HL-60/S4 treated with retinoic acid at 250 ng/mL for 4 days and 3 days (cell line): Measurements from ENCODE around the gene CELF4.

Experiments used
- in situ Hi-C: fragments of 300-500 bp; cut with MboI; formaldehyde crosslinking; loops from 2 replicates; pipeline ENCODE4 v1.7.0; 2022; ENCODE audit warnings: low sequenced_read_pairs

The CELF4 gene

DNA sequence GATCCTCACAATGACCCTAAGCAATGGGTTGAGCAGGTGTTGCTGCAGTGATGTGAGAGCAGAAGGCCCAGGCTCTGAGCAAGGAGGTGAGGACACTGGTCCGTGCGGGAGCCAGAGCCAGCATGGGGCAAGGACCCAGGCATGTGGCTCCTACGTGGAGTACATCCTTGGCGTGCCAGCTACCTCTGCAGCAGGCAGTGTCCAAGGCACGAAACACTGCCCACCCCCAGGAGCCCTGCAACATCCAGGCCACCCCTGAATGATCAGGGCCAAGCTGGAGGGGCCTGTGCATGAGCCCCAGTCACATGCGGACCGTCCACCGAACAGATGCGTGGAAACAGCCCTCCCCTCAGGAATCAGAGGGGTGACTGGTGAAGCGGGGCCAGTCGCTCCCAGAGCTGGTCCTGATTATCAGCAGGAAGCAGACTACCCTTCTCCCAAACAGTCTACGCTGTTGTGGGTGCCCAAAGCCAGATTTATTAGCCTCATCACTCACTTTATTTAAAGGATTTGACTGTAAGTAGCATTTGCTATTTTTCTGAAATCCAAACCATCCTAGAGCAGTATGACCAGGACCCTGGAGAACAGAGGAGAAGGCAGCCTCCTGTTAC lies 16.8 kb downstream of the CELF4 start:
- in situ Hi-C loops, result no loop called here

GRCh38 chr18:37547196-37547827 lies 18.3 kb downstream of the CELF4 start:
- in situ Hi-C loops, result no loop called here

DNA sequence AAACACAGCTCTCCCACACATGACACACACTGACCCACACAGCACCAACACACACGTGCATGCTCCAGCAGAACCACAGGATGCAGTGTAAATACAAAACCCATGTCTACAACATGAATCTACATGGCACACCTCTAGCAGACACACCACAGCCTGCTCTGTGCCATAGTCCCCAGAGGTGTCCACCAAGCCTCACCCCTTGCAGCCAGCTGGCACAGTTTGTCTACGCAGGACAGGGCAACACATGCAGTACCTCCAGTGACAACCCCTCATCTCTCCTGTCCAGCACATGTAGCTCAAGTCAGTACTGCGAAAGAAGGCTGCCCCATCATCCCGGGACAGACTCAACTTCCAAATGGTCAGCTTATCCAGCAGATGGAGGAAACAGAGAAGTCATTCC lies 18.9 kb downstream of the CELF4 start:
- in situ Hi-C loops, result no loop called here

- in situ Hi-C loops, result no loop called here
Measured at GRCh38 chr18:37546272-37546537, 19.4 kb downstream of the CELF4 start.

DNA sequence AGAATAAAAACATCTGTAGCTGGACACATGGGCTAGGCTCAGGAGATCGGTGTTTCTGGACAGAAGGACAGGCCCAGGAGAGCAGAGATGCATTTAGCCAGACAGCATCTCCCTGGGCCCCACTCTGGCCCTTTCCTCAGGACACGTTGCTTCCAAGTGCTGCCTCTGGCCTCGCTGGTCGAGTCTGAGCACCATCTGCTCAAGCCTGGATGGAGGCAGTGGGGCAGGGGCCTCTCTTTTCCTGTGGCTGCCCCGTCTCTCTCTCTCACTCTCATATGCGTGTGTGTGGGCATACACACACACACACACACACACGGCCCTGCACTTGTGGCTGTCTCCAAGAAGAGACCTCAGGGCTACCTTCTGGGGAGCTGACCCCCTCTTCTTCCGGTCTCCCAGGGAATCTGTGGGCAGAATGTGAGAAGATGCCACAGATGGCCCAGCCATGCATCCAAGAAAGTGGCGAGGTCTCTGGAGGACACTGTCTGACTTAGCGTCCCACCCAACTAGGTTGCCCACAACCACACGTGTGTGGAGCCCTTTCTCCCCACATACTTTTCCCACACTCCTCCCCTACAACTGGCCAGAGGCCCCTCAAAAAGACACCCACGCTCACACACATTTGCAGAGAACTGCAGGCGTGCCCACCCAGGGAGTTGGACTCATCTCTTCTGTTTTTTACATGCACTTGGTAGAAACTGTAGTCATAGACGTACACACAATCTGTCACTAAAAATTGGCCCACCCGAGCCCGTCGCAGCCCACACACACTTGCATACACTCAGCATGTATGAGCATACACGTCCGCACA lies 19.9 kb downstream of the CELF4 start:
- in situ Hi-C loops, result no loop called here

GRCh38 chr18:37544713-37545112 lies 20.9 kb downstream of the CELF4 start:
- in situ Hi-C loops, result no loop called here

- in situ Hi-C loops, result no loop called here
Measured at GRCh38 chr18:37544217-37544616, 21.4 kb downstream of the CELF4 start.

GRCh38 chr18:37543321-37543720 lies 22.3 kb downstream of the CELF4 start:
- in situ Hi-C loops, result no loop called here

GRCh38 chr18:37541517-37541916 lies 24.1 kb downstream of the CELF4 start:
- in situ Hi-C loops, result no loop called here

DNA sequence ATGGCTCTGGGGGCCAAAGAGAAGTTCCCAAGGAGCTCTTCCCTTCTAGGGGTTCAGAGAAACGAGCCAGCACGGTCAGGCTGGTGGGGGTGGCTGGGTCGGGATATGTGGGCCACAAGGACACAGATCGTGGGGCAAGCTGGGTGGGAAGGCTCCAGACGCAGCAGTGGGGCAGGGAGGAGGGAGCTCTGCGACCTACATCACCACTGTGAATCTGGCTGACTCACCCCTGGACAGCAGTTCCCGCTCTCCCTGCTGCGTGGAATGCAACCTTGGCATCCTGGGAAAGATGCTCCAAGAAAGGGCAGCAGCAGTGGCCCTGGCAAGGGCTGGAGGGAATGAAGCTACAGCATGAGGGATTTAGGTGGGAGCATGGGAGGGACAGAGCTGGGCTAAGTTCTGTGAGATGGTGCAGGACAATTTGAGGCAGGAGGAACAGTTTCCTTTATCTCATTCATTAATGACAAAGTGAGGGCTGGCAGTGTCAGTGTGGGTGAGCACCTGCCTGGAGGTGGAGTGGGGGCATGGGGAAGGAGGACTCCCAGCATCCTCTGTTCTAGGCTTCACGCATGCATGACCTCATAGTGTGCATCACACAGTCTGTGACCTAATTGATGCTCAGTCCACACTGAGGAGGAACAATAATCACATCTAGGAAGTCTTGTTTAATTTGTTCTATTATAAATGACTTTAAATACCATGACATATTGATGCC lies 25.0 kb downstream of the CELF4 start:
- in situ Hi-C loops, result no loop called here

DNA sequence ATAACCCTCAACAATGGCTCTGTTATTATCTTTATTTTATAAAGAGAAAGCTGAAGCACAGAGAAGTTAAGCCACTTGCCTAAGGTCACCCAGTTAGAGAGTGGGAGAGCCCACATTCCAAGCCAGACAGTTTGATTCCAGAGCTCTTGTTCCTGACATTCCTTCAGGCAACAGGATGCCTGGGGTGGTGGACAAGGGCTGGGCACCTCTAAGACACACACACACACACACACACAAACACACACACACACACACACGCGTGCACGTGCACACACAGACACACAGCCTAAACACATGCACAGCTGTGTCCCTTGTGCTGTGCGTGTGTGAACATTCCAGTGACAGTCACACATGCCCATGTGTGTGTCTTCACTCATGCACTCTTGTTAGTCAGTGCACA lies 26.4 kb downstream of the CELF4 start:
- in situ Hi-C loops, result no loop called here

DNA sequence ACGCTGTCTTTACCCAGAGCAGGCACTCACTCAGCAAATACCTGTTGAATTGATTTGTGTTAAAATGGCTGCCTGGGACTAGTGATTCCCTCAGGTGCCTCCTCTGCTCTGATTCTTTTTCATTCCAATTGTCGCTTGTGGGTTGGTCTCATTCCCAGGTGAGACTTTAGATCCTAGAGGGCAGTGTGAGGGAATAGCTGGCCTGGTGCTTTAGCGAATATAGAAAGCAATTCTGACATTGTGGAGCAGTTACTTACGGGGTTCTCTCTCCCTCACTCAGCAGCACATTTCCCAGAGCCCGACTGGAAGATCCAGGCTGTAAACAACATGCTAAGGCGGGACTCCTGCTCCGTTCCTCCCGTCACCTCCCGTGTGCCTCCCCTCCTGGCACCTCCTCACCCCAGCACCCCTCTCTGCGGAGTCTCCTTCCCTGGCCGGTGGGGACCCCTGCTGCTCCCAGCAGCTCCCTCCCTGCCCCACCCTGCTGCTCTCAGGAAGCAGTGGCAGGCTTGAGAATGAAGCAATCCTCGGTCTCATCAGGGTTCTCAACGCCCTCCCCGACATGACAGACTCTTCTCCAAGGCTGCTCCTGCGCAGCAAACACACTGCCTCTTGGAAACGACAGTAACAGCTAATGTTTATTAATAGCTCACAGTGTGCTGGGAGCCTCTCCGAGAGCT lies 26.9 kb downstream of the CELF4 start:
- in situ Hi-C loops, result no loop called here

GRCh38 chr18:37537868-37538525 lies 27.6 kb downstream of the CELF4 start:
- in situ Hi-C loops, result no loop called here

- in situ Hi-C loops, result no loop called here
Measured at GRCh38 chr18:37536656-37537055, 28.9 kb downstream of the CELF4 start.

DNA sequence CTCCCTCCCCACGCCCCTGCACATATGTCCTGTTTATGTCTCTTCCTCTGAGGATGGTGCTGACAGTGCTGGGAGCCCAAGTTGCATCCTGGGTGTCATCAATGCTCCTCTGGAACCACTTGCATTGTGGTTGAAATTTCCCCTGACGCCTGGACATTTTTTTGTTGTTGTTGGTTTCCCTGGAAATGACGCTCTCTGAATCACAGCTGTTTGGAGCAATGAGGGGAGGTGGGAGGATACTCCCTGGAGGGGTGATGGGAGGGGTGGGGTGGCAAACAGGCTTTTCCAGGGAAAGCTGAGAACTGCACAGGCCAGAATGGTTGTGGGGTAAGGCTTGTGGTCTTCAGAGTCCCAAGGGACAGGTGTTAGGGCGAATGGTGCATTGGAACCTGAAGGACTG lies 29.6 kb downstream of the CELF4 start:
- in situ Hi-C loops, result no loop called here

DNA sequence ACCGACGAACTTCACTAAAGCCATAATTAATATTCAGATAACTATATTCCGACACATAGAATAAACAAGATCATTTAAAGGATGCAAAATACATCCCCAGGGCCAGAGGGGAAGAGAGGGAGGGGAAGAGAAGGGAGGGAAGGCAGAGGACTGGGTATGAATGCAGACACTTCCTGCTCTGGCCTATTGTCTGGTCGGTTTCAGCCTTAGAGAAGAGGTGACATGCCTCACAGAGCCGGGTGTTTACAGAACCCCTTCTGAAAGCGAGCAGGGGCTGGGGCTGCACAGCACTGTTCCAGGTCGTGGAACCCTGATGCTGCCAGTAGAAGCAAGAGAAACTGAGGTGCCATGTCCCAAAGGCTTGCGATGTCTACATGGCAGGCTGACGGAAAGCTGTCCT lies 31.0 kb downstream of the CELF4 start:
- in situ Hi-C loops, result no loop called here

GRCh38 chr18:37533647-37534584 lies 31.7 kb downstream of the CELF4 start:
- in situ Hi-C loops, result no loop called here

- in situ Hi-C loops, result no loop called here
Measured at GRCh38 chr18:37532917-37533316, 32.7 kb downstream of the CELF4 start.

DNA sequence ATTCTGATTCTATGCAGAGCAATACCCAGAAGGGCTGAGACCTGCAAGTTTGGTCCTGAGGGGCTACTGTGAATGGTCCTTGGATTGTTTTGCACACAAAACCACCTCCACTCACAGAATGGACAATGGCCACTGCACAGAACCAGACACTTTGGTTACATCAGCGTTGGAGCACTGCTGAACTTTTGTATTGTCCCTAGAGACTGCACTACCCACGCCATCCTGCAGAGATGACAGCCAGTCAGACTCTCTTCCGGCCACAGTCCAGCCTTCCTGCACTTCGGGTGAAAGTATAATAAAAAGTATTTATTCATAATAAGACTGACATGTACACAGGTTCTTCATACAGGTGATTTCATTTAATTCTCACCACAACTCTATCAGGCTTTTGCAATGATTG lies 35.7 kb downstream of the CELF4 start:
- in situ Hi-C loops, result no loop called here

DNA sequence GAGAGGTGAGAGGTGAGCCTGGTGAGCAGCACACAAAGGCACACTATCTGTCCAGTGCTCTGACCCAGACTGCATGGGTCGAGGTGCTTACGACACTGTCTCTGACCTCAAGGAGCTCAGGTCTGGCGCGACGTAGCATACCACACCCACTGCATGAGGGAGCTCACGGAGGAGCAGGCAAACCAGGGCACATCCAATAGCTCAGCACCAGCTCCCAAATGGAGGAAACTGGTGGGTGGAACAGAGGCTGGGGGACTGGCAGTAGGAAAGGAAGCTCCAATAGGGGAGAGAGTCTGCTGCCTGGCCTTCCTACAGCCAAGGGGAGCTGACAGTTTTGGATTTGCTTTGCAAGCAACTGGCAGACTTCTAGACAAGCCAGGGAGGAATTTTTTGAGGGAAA lies 36.3 kb downstream of the CELF4 start:
- in situ Hi-C loops, result no loop called here
